CD8-positive, alpha-beta memory T cell (primary cell): ENCODE measurements around the gene PPP6R3. TPM values are rescaled to one million over a fixed set of nuclear protein-coding genes. Genes with fewer than 3 reads are reported as not detected.
A peak's percentile ranks its signal among the peaks of the same experiment; 100 is the strongest.

Experiments
- CTCF ChIA-PET: fragments of 350-600 bp; sonication (Branson Sonifier 250); formaldehyde crosslinking; loops from one replicate; lab custom pipeline; 2021; ENCODE audit warnings: antibody characterized with exemption; lab: Charles Lee
- POLR2A ChIA-PET: fragments of 350-600 bp; sonication (Branson Sonifier 250); formaldehyde crosslinking; loops from one replicate; lab custom pipeline; 2021; ENCODE audit warnings: antibody characterized with exemption; lab: Charles Lee
- DNase-seq, 5 donors: peaks; one replicate each; pipeline versions ENCODE4 v3.0.0 to v3.0.0-alpha.2; 2020 to 2022; ENCODE audit warnings: mixed read lengths in 1 of 5
- H3K27ac ChIP-seq: one replicate; pipeline ENCODE4 v1.7.0; 2013; ENCODE audit warnings: low read depth, mild to moderate bottlenecking, low read length, moderate library complexity
- H3K27me3 ChIP-seq: 2 replicates; pipeline ENCODE4 v1.7.0; 2013; ENCODE audit warnings: low read length, mild to moderate bottlenecking; ENCODE audit not compliant: insufficient read depth, poor library complexity, severe bottlenecking
- H3K36me3 ChIP-seq: 2 replicates; pipeline ENCODE4 v1.7.0; 2013; ENCODE audit warnings: mild to moderate bottlenecking, low read length, moderate library complexity; ENCODE audit not compliant: insufficient read depth
- H3K4me1 ChIP-seq: 2 replicates; pipeline ENCODE4 v1.7.0; 2013; ENCODE audit warnings: mild to moderate bottlenecking, low read length, moderate library complexity; ENCODE audit not compliant: insufficient read depth
- H3K4me3 ChIP-seq: 2 replicates; pipeline ENCODE4 v1.7.0; 2013; ENCODE audit warnings: mild to moderate bottlenecking, low read length
- H3K9me3 ChIP-seq: 2 replicates; pipeline ENCODE4 v1.7.0; 2013; ENCODE audit warnings: mild to moderate bottlenecking, low read length
- H3K27ac Mint-ChIP-seq, 8 donors: one replicate each; pipeline ENCODE4 v1.8.0; 2020 to 2021; ENCODE audit warnings: mixed read lengths in 8 of 8, mild to moderate bottlenecking in 6 of 8, inconsistent platforms in 3 of 8, moderate library complexity in 3 of 8
- H3K27me3 Mint-ChIP-seq, 2 donors: one replicate each; pipeline ENCODE4 v1.8.0; 2020 to 2021; ENCODE audit warnings: mixed read lengths in 2 of 2, mild to moderate bottlenecking in 1 of 2, moderate library complexity in 1 of 2
- H3K36me3 Mint-ChIP-seq, 3 donors: one replicate each; pipeline ENCODE4 v1.8.0; 2020 to 2021; ENCODE audit warnings: mixed read lengths in 3 of 3, inconsistent platforms in 1 of 3, mild to moderate bottlenecking in 1 of 3
- H3K4me1 Mint-ChIP-seq, 3 donors: one replicate each; pipeline ENCODE4 v1.8.0; 2020 to 2021; ENCODE audit warnings: mixed read lengths in 3 of 3, inconsistent platforms in 1 of 3, mild to moderate bottlenecking in 1 of 3
- H3K4me3 Mint-ChIP-seq, 7 donors: one replicate each; pipeline ENCODE4 v1.8.0; 2020 to 2021; ENCODE audit warnings: mixed read lengths in 7 of 7, mild to moderate bottlenecking in 6 of 7, moderate library complexity in 4 of 7, inconsistent platforms in 2 of 7
- H3K9me3 Mint-ChIP-seq, 5 donors: one replicate each; pipeline ENCODE4 v1.8.0; 2020 to 2022; ENCODE audit warnings: mixed read lengths in 5 of 5, mild to moderate bottlenecking in 3 of 5, moderate library complexity in 2 of 5, inconsistent platforms in 1 of 5
- polyA plus RNA-seq: library from polyadenylated mRNA; unstranded; fragments of 300-500 nt; fragmentation: Illumina TruSeq; gene quantifications from one replicate; pipeline ENCODE4 v1.2.3, GENCODE V29; 2021
- total RNA-seq, 2 experiments: library from RNA; stranded (reverse); gene quantifications; one replicate each; pipeline ENCODE4 v1.2.3, GENCODE V29; 2021

The PPP6R3 gene
- total and polyA plus RNA-seq, 3 experiments from 2014 or later, result 49.3 to 119 (median 118) TPM

DNA sequence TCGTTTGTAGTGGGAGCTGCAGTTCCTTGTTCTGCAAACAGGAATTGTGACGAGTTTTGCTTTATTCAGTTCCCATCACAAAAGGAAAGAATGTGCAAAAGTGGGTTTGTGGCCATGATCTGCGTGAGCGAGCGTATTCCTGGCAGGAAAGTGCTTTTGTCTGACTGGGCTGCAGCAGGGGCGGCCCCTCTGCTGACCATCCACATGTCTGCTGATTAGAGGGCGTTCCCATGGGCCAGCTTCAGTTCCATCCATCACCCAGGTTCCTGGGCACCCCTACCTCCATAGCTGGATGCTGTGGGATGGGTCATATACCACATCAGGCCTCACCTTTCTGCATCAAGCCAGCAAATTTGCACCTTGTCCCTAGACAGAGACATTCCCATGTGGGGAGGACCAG, 194.9 kb downstream of the PPP6R3 start:
- H3K4me1 ChIP-seq, result no peaks in the 10 kb centered on the region
- Mint-ChIP-seq H3K4me1 (no peaks in the 10 kb centered on the region), H3K27ac (no peak overlapping the region), H3K4me3 (no peak overlapping the region), H3K9me3 (no peaks in the 10 kb centered on the region), H3K36me3 (no peaks in the 10 kb centered on the region), H3K27me3 (peaks cover 8 to 36% of the 10 kb centered on the region in 2 donors)
- H3K27me3 ChIP-seq, result no peaks in the 10 kb centered on the region
- CTCF ChIA-PET, result no interaction called here
- POLR2A ChIA-PET, result no interaction called here
- no peak overlapping the region for H3K4me3 ChIP-seq
- no peak for DNase-seq
- no peaks in the 10 kb centered on the region for H3K9me3 ChIP-seq
- H3K27ac ChIP-seq, result no peak overlapping the region
- no peaks in the 10 kb centered on the region for H3K36me3 ChIP-seq

DNA sequence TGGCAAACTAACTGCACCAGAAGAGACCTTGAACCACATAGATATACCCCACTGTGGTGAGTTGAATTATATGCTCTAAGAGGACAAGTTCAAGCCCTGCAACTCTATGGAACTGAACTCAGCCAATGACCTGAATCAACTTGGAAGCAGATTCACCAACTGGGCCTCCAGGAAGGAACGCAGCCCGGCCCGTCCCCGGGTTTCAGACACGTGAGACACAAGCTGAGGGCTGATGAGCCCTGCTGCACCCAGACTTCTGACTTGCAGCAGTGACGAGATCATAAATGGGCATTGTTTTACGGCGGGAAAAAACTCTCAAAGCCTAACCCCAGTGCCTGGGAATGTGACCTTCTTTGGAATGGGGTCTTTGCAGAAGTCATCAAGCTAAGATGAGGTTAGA, 195.3 kb downstream of the PPP6R3 start:
- no peak overlapping the region for H3K4me3 ChIP-seq
- CTCF ChIA-PET, result no interaction called here

DNA sequence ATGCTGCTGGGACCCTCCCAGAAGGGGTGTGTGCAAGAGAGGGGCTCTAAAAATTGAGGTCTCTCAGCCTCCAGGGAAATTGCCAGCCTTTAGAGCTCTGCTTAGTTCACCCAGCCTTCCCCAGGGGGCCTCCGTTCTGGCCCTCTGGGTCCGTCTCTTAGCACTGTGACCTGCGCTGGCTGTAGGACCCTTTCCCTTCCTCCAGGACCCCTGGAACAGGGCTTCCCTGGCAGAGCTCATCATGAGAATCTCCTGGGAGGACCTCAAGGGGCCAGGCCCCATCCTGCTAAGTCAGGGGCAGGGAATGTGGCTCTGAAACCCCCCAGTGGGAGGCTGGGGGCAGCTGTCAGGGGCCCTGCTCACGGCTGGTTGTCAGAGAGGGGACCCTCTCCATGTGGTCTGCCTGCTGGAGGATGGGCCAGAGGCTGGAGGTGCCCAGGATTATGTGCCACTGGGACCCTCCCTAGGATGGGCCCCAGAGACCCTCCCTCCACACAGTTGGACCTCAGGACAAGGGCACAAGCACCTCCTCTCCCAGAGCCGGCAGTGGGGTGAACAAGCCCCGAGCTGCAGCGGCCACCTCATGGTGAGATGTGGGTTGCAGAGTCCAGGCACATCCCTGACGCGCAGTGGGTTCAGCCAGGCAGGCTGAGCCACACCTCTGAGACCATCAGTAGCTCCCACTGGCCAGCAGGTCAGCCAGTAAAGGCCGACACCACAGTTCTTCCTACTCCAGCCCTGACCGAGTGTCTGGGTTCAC, 196.6 kb downstream of the PPP6R3 start:
- Histone ChIP-seq H3K9me3 (no peaks in the 10 kb centered on the region), H3K4me3 (no peak overlapping the region), H3K27ac (no peak overlapping the region), H3K27me3 (no peaks in the 10 kb centered on the region), H3K36me3 (no peaks in the 10 kb centered on the region), H3K4me1 (no peaks in the 10 kb centered on the region)
- ChIA-PET CTCF (no interaction called here), POLR2A (no interaction called here)
- H3K4me3 Mint-ChIP-seq, result no peak overlapping the region
- no peaks in the 10 kb centered on the region for H3K4me1 Mint-ChIP-seq
- H3K27me3 Mint-ChIP-seq, result peaks cover 8 to 45% of the 10 kb centered on the region in 2 donors
- no peak for DNase-seq
- no peaks in the 10 kb centered on the region for H3K36me3 Mint-ChIP-seq
- H3K27ac Mint-ChIP-seq, result no peak overlapping the region
- H3K9me3 Mint-ChIP-seq, result no peaks in the 10 kb centered on the region

More for the DNA sequence above, 195.3 kb downstream of the PPP6R3 start:
- Histone ChIP-seq H3K36me3 (no peaks in the 10 kb centered on the region), H3K27me3 (no peaks in the 10 kb centered on the region), H3K27ac (no peak overlapping the region), H3K4me1 (no peaks in the 10 kb centered on the region), H3K9me3 (no peaks in the 10 kb centered on the region)
- Mint-ChIP-seq H3K27me3 (peaks cover 8 to 37% of the 10 kb centered on the region in 2 donors), H3K4me1 (no peaks in the 10 kb centered on the region), H3K4me3 (no peak overlapping the region), H3K27ac (no peak overlapping the region), H3K36me3 (no peaks in the 10 kb centered on the region), H3K9me3 (no peaks in the 10 kb centered on the region)
- DNase-seq, result no peak
- POLR2A ChIA-PET, result no interaction called here

DNA sequence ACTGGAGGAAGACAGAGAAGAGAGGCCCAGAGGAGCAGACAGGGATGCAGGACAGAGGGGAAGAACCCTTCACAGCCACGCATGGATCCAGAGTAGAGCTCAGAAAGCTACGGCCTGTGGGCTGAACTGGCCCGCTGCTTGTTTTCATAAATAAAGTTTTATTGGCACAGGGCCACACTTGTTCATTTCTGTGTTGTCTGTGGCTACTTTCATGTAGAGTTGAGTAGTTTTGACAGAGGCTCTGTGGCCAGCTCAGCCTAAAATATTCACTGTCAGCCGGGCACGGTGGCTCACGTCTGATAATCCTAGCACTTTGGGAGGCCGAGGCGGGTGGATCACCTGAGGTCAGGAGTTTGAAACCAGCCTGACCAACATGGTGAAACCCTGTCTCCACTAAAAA, 197.5 kb downstream of the PPP6R3 start:
- Mint-ChIP-seq H3K4me3 (no peak overlapping the region), H3K27ac (no peak overlapping the region), H3K4me1 (no peaks in the 10 kb centered on the region), H3K27me3 (peaks cover 6 to 52% of the 10 kb centered on the region in 2 donors), H3K36me3 (no peaks in the 10 kb centered on the region), H3K9me3 (no peaks in the 10 kb centered on the region)
- Histone ChIP-seq H3K4me1 (no peaks in the 10 kb centered on the region), H3K27ac (no peak overlapping the region), H3K9me3 (no peaks in the 10 kb centered on the region), H3K27me3 (no peaks in the 10 kb centered on the region), H3K36me3 (no peaks in the 10 kb centered on the region), H3K4me3 (no peak overlapping the region)
- ChIA-PET POLR2A (no interaction called here), CTCF (no interaction called here)
- DNase-seq, result no peak

DNA sequence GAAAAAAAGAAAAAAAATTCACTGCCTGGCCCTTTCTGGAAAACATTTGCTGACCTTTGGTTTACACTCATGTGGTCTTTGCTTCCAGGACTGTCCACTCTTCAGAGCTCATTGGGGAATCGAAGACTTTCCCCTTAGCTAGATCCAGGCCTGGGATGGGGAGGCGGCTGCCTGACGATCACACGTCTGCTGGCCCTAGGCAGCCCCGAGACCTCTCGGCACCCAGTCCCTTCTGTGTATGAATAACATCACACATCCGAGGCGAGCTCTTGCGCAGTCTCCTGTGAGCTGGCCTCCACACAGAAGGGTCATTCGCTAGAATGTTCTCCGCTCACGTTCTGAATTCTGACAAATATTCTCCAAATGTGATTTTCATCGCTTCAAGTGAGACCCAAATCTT, 198.1 kb downstream of the PPP6R3 start:
- no peaks in the 10 kb centered on the region for H3K27me3 ChIP-seq
- no peaks in the 10 kb centered on the region for H3K4me1 Mint-ChIP-seq
- H3K27me3 Mint-ChIP-seq, result peaks cover 6 to 52% of the 10 kb centered on the region in 2 donors
- H3K4me1 ChIP-seq, result no peaks in the 10 kb centered on the region
- ChIA-PET CTCF (no interaction called here), POLR2A (no interaction called here)
- no peaks in the 10 kb centered on the region for H3K36me3 Mint-ChIP-seq
- DNase-seq, result no peak
- no peak overlapping the region for H3K27ac Mint-ChIP-seq
- H3K27ac ChIP-seq, result no peak overlapping the region
- H3K36me3 ChIP-seq, result no peaks in the 10 kb centered on the region
- H3K9me3 Mint-ChIP-seq, result no peaks in the 10 kb centered on the region
- H3K4me3 Mint-ChIP-seq, result no peak overlapping the region
- H3K9me3 ChIP-seq, result no peaks in the 10 kb centered on the region
- H3K4me3 ChIP-seq, result no peak overlapping the region

DNA sequence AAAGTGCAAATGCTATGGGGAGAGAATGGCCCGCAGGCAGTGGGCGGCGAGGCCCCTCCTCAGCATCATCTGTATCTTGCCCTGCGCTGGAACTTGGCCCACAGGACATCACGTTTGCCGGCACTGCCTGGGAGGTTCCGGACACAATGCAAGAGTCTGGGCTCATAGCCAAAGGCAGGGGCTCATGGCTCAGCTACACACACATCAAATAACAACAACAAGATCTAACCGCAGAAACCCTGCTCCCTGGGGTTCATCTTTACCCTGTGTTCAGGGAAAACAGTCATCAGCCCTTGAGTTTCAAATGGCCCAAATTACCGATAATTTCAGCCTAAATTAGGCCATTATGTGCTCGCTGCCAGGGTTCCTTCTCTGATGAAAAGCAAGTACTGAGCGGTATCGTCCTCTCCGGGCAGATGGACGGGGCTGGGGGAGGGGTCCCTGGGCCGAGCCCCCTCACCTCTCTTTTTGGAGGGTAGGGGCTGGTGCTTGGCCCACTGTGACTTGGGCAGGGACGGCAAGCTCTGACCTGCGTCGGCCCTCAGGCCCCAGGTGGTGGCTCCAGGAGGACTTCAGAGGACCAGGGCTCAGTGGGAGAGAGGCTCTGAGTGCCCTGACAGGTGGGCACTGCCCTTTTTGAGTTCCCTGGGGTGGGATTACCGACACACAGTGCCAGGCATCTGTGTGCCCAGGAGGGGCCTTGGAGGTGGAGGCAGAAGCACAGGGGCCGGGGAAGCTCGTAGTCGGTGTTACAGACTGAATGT, 198.8 kb downstream of the PPP6R3 start:
- Mint-ChIP-seq H3K9me3 (no peaks in the 10 kb centered on the region), H3K27me3 (peaks cover 6 to 52% of the 10 kb centered on the region in 2 donors), H3K4me1 (no peaks in the 10 kb centered on the region), H3K4me3 (no peak overlapping the region), H3K36me3 (no peaks in the 10 kb centered on the region), H3K27ac (no peak overlapping the region)
- no peak for DNase-seq
- CTCF ChIA-PET, result no interaction called here
- no peaks in the 10 kb centered on the region for H3K4me1 ChIP-seq
- H3K27me3 ChIP-seq, result no peaks in the 10 kb centered on the region
- H3K9me3 ChIP-seq, result no peaks in the 10 kb centered on the region
- POLR2A ChIA-PET, result no interaction called here
- H3K27ac ChIP-seq, result no peak overlapping the region
- no peak overlapping the region for H3K4me3 ChIP-seq
- no peaks in the 10 kb centered on the region for H3K36me3 ChIP-seq

DNA sequence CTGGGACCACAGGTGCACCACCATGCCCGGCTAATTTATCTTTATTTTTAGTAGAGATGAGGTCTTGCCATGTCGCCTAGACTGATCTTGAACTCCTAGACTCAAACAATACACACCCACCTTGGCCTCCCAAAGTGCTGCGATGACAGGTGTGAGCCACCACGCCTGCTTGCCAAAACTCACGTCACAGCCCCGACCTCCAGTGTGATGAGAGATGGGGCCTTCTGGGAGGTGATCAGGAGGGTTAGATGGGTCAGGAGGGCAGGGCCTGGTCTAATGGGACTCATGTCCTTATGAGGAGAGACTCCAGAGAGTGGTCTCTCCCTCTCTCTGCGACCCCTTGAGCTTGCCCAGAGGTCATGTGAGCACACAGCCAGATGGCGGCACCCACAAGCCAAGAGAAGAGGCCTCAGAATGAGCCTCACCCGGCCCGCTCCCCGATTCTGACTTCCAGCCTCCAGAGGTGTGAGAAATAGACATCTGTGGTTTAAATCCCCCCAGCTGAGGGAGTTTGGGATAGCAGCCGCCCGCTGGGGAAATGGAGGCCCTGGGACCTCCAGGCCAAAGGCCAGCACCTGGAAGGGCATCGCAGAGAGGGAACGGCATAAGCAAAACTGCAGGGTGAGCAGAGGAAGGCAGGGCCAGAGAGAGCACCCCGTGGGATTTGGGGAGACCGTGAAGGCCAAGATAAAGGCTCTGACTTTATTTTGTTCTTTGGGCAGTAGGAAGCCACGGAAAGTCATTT, 199.7 kb downstream of the PPP6R3 start:
- CTCF ChIA-PET, result no interaction called here
- H3K27me3 Mint-ChIP-seq, result peaks cover 8 to 49% of the 10 kb centered on the region in 2 donors

DNA sequence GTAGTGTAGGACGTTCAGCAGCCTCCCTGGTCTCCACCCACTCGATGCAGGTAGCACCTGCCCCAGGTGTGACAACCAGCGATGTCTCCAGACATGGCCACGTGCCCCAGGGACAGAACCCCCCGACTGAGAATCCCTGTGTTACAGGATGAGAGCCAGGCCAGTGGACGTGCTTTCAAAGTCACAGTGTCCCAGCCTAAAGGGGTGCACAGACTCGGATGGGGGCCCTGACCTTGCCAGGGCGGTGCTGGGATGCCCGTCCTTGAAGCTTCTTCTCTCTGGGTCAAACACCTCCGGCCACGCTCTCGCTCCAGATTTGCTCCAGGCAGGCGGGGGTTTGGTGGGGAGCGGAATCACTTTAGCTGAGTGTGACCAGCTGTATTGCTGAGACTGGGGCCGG, 200.5 kb downstream of the PPP6R3 start:
- ChIA-PET POLR2A (no interaction called here), CTCF (no interaction called here)
- Mint-ChIP-seq H3K27ac (no peak overlapping the region), H3K4me3 (no peak overlapping the region), H3K36me3 (no peaks in the 10 kb centered on the region), H3K4me1 (no peaks in the 10 kb centered on the region), H3K9me3 (no peaks in the 10 kb centered on the region), H3K27me3 (peaks cover 4 to 43% of the 10 kb centered on the region in 2 donors)
- no peaks in the 10 kb centered on the region for H3K4me1 ChIP-seq
- peak in 1 of 5 donors; percentile 26 for DNase-seq
- H3K27ac ChIP-seq, result no peak overlapping the region
- no peaks in the 10 kb centered on the region for H3K9me3 ChIP-seq
- no peak overlapping the region for H3K4me3 ChIP-seq
- no peaks in the 10 kb centered on the region for H3K36me3 ChIP-seq
- no peaks in the 10 kb centered on the region for H3K27me3 ChIP-seq

More for the DNA sequence above, 199.7 kb downstream of the PPP6R3 start:
- Mint-ChIP-seq H3K4me1 (no peaks in the 10 kb centered on the region), H3K9me3 (no peaks in the 10 kb centered on the region), H3K4me3 (no peak overlapping the region), H3K36me3 (no peaks in the 10 kb centered on the region), H3K27ac (no peak overlapping the region)
- POLR2A ChIA-PET, result no interaction called here
- Histone ChIP-seq H3K27ac (no peak overlapping the region), H3K4me1 (no peaks in the 10 kb centered on the region), H3K27me3 (no peaks in the 10 kb centered on the region), H3K9me3 (no peaks in the 10 kb centered on the region), H3K4me3 (no peak overlapping the region), H3K36me3 (no peaks in the 10 kb centered on the region)
- peak in 1 of 5 donors; percentile 31 for DNase-seq
